Measurements from ENCODE around the gene PTPN20. TPM values are rescaled to one million over a fixed set of nuclear protein-coding genes. Genes with fewer than 3 reads are reported as not detected.
"Not testable (repeated sequence)": the region's sequence is repeated elsewhere in the genome, so short reads cannot be mapped to it uniquely, and the experiment has no call there.

PTPN20 gene
- total and polyA plus RNA-seq, 8 donors = 3.2 to 7.1 (median 4.2) TPM

DNA sequence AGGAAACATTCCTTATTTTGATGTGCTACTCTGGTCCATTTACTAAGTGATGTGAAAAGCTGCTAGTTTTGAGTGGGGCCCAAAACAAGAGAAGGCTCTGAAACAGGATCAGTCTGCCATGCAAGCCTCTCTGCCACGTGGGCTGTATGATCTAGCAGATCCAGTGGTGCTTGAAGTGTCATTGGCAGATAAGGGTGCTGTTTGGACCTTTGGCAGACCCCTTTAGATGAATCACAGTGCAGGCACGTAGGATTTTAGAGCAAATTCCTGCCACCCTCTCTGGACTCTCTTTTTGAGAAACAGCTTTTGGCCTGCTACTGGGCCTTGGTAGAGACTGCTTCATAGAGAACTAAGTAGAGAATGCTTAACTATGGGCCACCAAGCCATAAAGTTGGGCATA, 69.0 kb downstream of the PTPN20 start:
- H3K36me3 ChIP-seq; H3K4me3 ChIP-seq; H3K27ac ChIP-seq; intact Hi-C loops (cut with DNase I); ATAC-seq; H3K9me3 ChIP-seq; H3K4me1 ChIP-seq; H3K27me3 ChIP-seq; DNase-seq: not testable (repeated sequence)

DNA sequence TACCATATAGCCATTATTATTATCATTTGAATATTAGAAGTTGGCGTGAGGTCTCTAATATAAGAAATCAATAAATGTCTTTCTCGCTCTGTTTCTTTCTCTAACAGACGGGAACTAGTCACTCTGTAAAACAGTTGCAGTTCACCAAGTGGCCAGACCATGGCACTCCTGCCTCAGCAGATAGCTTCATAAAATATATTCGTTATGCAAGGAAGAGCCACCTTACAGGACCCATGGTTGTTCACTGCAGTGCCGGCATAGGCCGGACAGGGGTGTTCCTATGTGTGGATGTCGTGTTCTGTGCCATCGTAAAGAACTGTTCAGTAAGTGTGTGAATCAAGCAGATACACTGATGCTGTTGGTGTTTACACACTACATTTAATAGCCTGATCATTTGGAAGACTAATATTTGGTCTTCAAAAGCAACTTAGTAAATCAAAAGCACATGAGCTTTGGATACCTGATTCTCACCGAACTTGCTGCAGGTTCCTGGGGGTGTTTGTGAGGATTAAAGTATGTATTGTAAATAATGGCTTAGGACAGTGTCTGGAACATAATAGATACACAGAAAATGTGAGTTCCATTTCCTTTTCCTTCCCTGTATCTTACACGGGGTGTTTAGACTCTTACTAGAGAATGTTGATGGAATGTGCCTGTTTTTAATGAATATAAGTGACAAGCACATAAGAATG, 76.2 kb downstream of the PTPN20 start:
- H3K27me3 ChIP-seq; DNase-seq; H3K27ac ChIP-seq; H3K4me3 ChIP-seq; intact Hi-C loops (cut with DNase I); H3K4me1 ChIP-seq; H3K9me3 ChIP-seq; H3K36me3 ChIP-seq: not testable (repeated sequence)
- peak; percentile 100 for ATAC-seq

DNA sequence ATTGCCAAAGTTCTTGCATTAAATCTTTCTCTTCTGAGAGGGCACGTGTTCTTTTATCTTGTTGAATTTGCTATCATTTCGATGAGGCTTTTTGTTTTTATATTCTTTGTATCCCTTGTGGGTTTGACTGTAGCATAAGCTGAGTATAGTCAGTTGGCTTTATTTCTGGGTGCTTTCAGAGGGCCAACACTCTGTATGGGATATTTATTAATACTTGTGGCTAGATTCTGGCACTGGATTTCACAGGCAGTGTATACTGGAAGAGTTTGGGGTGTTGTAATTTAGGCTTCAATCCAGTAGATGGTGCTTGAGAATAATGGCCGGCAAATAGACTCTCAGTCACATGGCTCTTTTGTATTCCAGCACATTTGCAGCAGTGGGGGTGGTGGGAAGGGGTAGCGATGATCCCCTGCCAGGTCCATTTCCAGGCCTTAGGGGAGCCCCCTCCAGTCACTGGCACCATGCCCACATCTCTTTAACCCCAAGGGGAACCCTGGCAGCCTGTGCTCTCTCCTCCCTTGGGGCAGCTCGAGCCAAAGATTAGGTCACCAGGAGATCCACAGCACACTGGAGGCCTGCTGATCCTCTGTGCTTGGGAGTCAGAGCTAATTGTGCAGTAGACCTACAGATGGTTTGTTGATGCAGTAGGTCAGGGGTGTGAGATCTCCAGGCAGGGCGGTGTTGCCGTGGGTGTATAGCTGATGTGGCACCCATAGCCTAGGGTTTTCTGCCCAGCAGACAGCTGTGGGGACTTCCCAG, 81.8 kb downstream of the PTPN20 start:
- intact Hi-C loops (cut with DNase I) = no loop called here
- no peaks in the 10 kb centered on the region for H3K36me3 ChIP-seq
- H3K27ac ChIP-seq = peak overlapping the region in 1 of 2 donors; percentile 42
- no peaks in the 10 kb centered on the region for H3K4me1 ChIP-seq
- ATAC-seq (peak; percentile 85), DNase-seq (peak in 3 of 4 donors; percentile 40 to 77 (median 59))
- no peaks in the 10 kb centered on the region for H3K27me3 ChIP-seq
- H3K9me3 ChIP-seq = no peaks in the 10 kb centered on the region
- TF ChIP-seq, protein P1, sequence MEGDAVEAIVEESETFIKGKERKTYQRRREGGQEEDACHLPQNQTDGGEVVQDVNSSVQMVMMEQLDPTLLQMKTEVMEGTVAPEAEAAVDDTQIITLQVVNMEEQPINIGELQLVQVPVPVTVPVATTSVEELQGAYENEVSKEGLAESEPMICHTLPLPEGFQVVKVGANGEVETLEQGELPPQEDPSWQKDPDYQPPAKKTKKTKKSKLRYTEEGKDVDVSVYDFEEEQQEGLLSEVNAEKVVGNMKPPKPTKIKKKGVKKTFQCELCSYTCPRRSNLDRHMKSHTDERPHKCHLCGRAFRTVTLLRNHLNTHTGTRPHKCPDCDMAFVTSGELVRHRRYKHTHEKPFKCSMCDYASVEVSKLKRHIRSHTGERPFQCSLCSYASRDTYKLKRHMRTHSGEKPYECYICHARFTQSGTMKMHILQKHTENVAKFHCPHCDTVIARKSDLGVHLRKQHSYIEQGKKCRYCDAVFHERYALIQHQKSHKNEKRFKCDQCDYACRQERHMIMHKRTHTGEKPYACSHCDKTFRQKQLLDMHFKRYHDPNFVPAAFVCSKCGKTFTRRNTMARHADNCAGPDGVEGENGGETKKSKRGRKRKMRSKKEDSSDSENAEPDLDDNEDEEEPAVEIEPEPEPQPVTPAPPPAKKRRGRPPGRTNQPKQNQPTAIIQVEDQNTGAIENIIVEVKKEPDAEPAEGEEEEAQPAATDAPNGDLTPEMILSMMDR (IDR thresholded peaks at IDR 0.05) = peak in 1 of 2 donors; percentile 9
- no peak overlapping the region for H3K4me3 ChIP-seq

DNA sequence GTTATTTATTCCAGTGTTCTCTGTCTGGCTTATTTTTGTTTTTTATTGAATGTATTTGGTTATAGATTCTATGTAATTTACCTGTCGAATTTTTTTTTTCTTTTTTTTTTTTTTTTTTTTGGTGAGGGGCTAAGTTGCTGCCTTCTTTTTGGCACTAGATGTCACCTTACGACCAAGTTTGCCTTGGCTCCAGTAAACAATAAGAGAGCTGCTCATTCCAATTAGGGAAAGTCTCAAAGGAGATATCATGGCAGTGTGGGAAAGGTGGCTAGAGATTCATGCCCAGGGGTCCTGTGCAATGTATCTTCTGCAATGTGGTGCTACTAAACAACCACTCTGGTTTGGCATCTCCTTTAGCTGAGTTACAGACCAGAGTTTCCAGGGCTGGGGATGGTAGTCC, 84.0 kb downstream of the PTPN20 start:
- H3K36me3 ChIP-seq = no peaks in the 10 kb centered on the region
- H3K4me1 ChIP-seq = no peaks in the 10 kb centered on the region
- peak in 1 of 4 donors; percentile 42 for DNase-seq
- H3K27me3 ChIP-seq = no peaks in the 10 kb centered on the region
- TF ChIP-seq, protein P1 (IDR thresholded peaks at IDR 0.05) = no peak
- no peak overlapping the region for H3K4me3 ChIP-seq
- no peak overlapping the region for H3K27ac ChIP-seq
- H3K9me3 ChIP-seq = no peaks in the 10 kb centered on the region
- ATAC-seq = no peak
- intact Hi-C loops (cut with DNase I) = no loop called here

DNA sequence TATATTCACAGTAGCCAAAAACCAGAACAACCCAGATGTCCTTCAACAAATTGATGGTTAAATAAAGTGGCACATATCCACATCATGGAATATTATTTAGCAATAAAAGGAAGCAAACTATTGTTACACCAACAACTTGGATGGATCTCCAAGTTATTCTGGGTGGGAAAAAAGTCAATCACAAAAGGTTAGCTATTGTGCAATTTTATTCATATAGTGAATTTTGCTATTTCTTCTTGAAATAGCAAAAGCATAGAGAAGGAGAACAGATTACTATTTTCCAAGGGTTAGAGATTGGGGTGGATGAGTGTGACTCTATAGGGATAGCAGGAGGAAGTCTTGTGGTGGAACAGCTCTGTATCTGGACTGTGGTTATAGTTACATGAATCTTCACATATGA, 87.0 kb downstream of the PTPN20 start:
- intact Hi-C loops (cut with DNase I) = no loop called here
- TF ChIP-seq, protein P1 (IDR thresholded peaks at IDR 0.05) = no peak
- H3K9me3 ChIP-seq = no peaks in the 10 kb centered on the region
- no peak overlapping the region for H3K27ac ChIP-seq
- no peak for DNase-seq
- ATAC-seq = no peak
- no peaks in the 10 kb centered on the region for H3K4me1 ChIP-seq
- no peaks in the 10 kb centered on the region for H3K27me3 ChIP-seq
- H3K36me3 ChIP-seq = no peaks in the 10 kb centered on the region
- H3K4me3 ChIP-seq = no peak overlapping the region

DNA sequence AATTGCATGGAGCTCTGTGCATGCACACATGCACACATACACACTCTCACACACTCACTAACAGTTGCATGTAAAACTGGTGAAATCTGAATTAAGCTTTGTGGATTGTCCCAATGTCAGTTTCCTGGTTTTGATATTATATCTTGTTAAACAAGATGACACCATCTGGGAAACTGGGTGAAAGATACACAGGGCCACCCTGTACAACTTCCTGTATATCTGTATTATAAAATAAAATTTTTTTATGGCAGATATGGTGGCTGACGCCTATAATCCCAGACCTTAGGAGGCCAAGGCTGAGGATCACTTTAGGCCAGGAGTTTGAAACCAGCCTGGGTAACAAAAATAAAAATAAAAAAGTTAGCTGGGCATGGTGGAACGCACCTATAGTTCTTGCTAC, 87.4 kb downstream of the PTPN20 start:
- no peak overlapping the region for H3K4me3 ChIP-seq
- intact Hi-C loops (cut with DNase I) = no loop called here
- DNase-seq = no peak
- no peaks in the 10 kb centered on the region for H3K27me3 ChIP-seq
- no peaks in the 10 kb centered on the region for H3K9me3 ChIP-seq
- no peaks in the 10 kb centered on the region for H3K36me3 ChIP-seq
- TF ChIP-seq, protein P1 (IDR thresholded peaks at IDR 0.05) = no peak
- H3K4me1 ChIP-seq = no peaks in the 10 kb centered on the region
- H3K27ac ChIP-seq = no peak overlapping the region
- no peak for ATAC-seq
